ENCODE results near the gene EXT2. TPM values are rescaled to one million over a fixed set of nuclear protein-coding genes. Genes with fewer than 3 reads are reported as not detected.

Gene EXT2
- total and polyA plus RNA-seq, 11 donors, result 12.6 to 41.9 (median 31.9) TPM

DNA sequence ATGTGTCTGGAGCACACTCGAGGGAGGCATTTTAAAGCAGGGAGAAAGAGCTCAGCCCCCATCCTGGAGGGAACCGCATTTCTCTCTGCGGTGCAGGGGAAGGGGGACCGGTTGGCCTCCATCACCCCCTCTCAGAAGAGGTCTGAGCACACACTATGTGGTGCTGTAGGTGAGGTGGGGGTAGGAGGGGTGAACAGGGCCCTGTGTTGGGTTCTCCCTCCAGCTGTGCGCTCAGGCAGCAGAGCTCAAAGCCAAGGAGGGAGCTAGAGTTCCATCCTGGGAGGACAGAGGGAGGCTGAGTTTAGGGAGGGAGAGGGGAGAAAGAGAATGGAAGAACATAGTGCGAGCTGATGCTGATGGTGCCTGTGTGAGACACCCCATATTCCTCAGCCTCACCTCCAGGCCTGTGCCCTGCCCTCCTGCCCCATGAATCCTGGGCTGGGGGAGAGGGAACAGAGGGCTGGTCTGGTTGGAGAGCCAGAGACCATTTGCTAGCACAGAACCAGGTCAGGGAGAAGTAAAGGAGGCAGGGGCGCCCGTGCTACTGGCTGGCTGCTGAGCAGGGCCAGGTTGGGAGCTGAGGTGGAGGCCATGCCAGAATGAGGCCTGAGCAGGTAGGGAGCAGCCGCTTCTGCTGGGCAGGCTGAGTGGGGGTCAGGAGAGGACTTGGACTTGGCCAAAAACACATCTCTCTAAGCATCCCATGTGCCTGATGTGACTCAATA lies 170.7 kb downstream of the EXT2 start:
- DNase-seq (peak in 1 of 5 donors; percentile 28), ATAC-seq (no peak)
- 80 to 88% (median 83%) methylated on average over 8 to 9 of the region's 9 CpGs for WGBS, 4 donors
- intact Hi-C loops (cut with DNase I), result no loop called here
- Histone ChIP-seq H3K27me3 (no peaks in the 10 kb centered on the region), H3K9me3 (no peaks in the 10 kb centered on the region), H3K36me3 (no peaks in the 10 kb centered on the region), H3K4me1 (peaks cover 0 to 7% (median 0%) of the 10 kb centered on the region in 12 donors), H3K4me3 (no peak overlapping the region), H3K27ac (no peak overlapping the region)
- TF ChIP-seq, protein P1, sequence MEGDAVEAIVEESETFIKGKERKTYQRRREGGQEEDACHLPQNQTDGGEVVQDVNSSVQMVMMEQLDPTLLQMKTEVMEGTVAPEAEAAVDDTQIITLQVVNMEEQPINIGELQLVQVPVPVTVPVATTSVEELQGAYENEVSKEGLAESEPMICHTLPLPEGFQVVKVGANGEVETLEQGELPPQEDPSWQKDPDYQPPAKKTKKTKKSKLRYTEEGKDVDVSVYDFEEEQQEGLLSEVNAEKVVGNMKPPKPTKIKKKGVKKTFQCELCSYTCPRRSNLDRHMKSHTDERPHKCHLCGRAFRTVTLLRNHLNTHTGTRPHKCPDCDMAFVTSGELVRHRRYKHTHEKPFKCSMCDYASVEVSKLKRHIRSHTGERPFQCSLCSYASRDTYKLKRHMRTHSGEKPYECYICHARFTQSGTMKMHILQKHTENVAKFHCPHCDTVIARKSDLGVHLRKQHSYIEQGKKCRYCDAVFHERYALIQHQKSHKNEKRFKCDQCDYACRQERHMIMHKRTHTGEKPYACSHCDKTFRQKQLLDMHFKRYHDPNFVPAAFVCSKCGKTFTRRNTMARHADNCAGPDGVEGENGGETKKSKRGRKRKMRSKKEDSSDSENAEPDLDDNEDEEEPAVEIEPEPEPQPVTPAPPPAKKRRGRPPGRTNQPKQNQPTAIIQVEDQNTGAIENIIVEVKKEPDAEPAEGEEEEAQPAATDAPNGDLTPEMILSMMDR (IDR thresholded peaks at IDR 0.05), result no peak
- no peak for TF ChIP-seq POLR2A (IDR thresholded peaks at IDR 0.05)

DNA sequence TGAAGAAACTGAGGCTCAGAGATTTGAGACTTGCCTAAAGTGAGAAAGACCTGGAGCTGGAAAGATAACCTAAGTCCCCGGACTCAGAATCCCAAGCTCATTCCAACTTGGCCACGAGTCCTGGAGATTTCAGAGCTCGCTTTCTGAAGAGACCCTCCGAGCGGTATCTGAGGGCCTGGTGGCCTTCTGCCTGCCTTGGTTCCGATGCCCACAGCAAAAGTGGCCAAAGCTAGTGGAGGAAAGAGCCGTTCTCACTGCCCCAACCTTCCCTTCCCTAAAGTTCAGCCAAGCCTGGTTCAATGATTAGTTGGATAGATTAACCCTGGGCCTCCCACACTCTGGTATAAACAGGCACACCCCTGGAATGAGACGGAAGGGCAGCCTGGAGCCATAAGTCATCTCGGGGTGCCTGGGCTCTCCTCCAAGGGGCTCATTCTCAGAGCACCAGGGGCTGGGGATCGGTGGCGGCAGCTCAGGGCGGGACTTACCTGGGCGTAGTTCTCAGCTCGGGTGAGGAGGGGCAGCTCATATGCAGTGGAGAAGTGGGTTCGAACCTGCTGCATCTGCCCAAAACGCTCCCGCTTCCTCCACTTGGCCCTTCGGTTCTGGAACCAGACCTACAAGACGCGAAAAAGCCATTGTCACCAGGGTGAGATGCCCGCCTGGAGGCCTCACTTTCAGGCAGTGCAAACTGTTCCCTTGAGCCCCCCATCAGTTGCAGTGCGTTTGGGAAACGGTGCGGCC lies 171.7 kb downstream of the EXT2 start:
- TF ChIP-seq, protein P1 (IDR thresholded peaks at IDR 0.05), result no peak
- TF ChIP-seq POLR2A (IDR thresholded peaks at IDR 0.05), result no peak
- peak in 1 of 5 donors; percentile 38 for DNase-seq
- WGBS, 4 donors, result 93 to 95% (median 95%) methylated on average over 15 to 24 of the region's 24 CpGs

DNA sequence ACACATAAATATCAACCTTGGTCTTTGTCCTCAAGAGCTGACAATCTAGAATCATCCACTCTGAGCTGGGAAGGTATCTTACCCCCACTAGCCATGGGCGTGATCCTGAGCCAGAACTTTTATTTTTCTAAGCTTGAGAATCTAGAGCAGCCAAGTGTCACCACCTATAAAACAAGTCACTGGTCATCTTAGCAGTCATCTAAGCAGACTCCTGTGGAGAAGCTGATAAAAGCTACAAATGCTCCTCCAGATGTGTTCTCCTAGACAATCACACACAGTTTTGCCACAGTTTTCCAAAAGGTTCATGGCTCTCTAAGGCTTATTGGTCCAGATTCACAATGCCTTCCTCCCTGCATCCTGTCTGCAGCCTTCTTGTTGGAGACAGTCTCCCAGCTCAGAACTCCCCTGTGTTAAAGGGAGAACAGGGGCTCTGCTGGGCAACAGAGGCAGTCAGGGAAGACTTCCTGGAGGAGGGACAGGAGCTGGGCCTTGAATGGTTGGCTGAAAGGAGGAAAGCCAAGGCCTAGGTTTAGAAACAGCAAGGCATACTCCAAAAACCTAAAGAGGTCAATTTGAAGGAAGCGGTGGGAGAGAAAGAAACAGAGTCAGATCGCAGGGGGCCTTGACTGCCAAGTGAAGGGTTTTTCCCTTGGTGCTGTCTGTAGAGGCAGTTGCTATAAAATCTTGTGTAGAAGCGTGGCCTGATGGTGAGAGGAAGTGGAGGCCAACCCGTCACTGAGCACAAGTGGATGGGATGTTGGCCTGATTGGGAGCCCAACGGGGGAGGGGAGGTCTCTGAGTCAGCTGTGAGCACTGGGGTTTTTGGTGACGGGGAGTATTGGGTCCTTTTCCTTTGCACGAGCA lies 172.5 kb downstream of the EXT2 start:
- Histone ChIP-seq H3K4me1 (peaks cover 0 to 7% (median 0%) of the 10 kb centered on the region in 12 donors), H3K27me3 (no peaks in the 10 kb centered on the region), H3K9me3 (no peaks in the 10 kb centered on the region), H3K27ac (no peak overlapping the region), H3K4me3 (no peak overlapping the region), H3K36me3 (no peaks in the 10 kb centered on the region)
- no peak for DNase-seq
- peak in 1 of 4 donors; percentile 17 for ATAC-seq
- WGBS, 4 donors, result 82 to 90% (median 88%) methylated on average over 8 of the region's 8 CpGs
- TF ChIP-seq, protein P1 (IDR thresholded peaks at IDR 0.05), result no peak
- no peak for TF ChIP-seq POLR2A (IDR thresholded peaks at IDR 0.05)
- intact Hi-C loops (cut with DNase I), result no loop called here

More for the DNA sequence above, 171.7 kb downstream of the EXT2 start:
- Histone ChIP-seq H3K4me3 (no peak overlapping the region), H3K27me3 (no peaks in the 10 kb centered on the region), H3K9me3 (no peaks in the 10 kb centered on the region), H3K36me3 (no peaks in the 10 kb centered on the region), H3K27ac (no peak overlapping the region), H3K4me1 (peaks cover 0 to 7% (median 0%) of the 10 kb centered on the region in 12 donors)
- intact Hi-C loops (cut with DNase I), result no loop called here
- ATAC-seq, result no peak
